Measurements from ENCODE around the gene PMM1. TPM values are rescaled to one million over a fixed set of nuclear protein-coding genes. Genes with fewer than 3 reads are reported as not detected.
A peak's percentile ranks its signal among the peaks of the same experiment; 100 is the strongest.

Gene PMM1
- total and polyA plus RNA-seq, 2 of the 13 experiments (the other 11 are each of a cell fraction or from before 2014, with no cell fraction given), result 17.8 to 95.6 TPM

DNA sequence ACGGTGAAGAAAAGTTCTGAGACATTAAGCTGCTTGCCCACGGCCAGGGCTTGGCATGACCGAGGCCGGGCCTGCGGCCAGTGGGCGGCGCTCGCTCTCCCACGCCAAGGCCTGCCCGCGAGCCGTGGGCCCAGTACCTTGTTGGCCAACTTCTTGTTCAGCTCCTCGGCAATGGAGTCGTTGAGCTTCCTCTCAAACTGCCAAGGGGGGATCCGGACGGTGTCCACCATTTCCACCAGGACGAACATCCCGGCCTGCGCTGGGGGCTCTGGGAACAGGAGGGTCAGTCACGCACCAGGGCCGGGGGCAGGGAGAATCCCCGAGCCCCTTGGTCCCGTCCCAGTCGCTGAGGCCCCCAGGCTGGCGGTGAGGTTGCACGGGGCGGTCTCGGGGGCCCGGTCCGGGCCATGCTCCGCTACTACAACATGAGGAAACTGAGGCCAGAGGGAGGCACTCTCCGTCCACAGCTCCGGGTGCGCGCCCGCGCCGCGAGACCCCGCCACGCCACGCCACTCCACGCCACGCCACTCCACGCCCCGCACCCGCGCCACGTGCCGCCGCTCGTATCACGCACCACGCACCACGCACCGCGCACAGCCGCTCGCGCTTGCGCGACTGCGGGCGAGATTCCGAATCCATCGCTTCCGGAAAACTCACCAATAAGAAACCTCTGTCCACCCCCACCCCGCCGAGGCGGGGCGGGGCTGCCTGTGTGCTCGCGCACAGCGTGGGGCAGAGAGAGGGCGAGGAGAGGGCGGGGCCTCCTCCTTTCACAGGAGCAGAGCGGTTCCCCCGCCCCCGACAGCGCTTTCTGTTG is 45.6 kb downstream of the PMM1 start, which contains the start of gene POLR3H (continued):
- TF ChIP-seq NFAT5 (CRISPR knock-in tag; IDR thresholded peaks at IDR 0.05) (no peak), MTERF4 (CRISPR knock-in tag; IDR thresholded peaks at IDR 0.05) (no peak; the same call in 1 of the 2 replicates), HNRNPLL (IDR thresholded peaks at IDR 0.05; ENCODE audit: low read depth, low read length, poor library complexity, severe bottlenecking) (peak; percentile 62), MEF2D (CRISPR knock-in tag; IDR thresholded peaks at IDR 0.05) (no peak), ZNF788 (CRISPR knock-in tag; IDR thresholded peaks at IDR 0.05; ENCODE audit: borderline replicate concordance) (no peak; the same call in 1 of the 2 replicates), RFX5 (IDR thresholded peaks at IDR 0.05; ENCODE audit: low read depth, low read length) (peak; percentile 72), SYNCRIP (IDR thresholded peaks at IDR 0.05; ENCODE audit: insufficient read depth, low read depth, low read length) (no peak), NR2F6 (IDR thresholded peaks at IDR 0.05) (no peak), NR2F6 (CRISPR knock-in tag; IDR thresholded peaks at IDR 0.05) (no peak), RARG (CRISPR knock-in tag; IDR thresholded peaks at IDR 0.05; ENCODE audit: low read depth) (no peak), ARNT (IDR thresholded peaks at IDR 0.05) (no peak), SP1 (IDR thresholded peaks at IDR 0.05) (no peak), SP1 (CRISPR knock-in tag; IDR thresholded peaks at IDR 0.05) (peak; percentile 65), RORA (CRISPR knock-in tag; IDR thresholded peaks at IDR 0.05) (no peak), ATAD3A (CRISPR knock-in tag; IDR thresholded peaks at IDR 0.05) (no peak), ZNF34 (CRISPR knock-in tag; IDR thresholded peaks at IDR 0.05; ENCODE audit: borderline replicate concordance) (no peak), ZC3H13 (CRISPR knock-in tag; IDR thresholded peaks at IDR 0.05) (0 out of 2 replicates have a peak, but pooled peaks have one; percentile 66), ZNF282 (IDR thresholded peaks at IDR 0.05; ENCODE audit: partially characterized antibody) (no peak), TRIM24 (CRISPR knock-in tag; IDR thresholded peaks at IDR 0.05) (no peak), ZBTB8A (CRISPR knock-in tag; IDR thresholded peaks at IDR 0.05; ENCODE audit: borderline replicate concordance, low read depth) (no peak), FOXK2 (IDR thresholded peaks at IDR 0.05) (peak; percentile 8; the same call in 1 of the 2 replicates), MBD4 (IDR thresholded peaks at IDR 0.05; ENCODE audit: borderline replicate concordance, low read length) (no peak)
- TF ChIP-seq, protein P1, sequence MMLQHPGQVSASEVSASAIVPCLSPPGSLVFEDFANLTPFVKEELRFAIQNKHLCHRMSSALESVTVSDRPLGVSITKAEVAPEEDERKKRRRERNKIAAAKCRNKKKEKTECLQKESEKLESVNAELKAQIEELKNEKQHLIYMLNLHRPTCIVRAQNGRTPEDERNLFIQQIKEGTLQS (CRISPR knock-in tag; IDR thresholded peaks at IDR 0.05), result no peak
- TF ChIP-seq, protein P2, sequence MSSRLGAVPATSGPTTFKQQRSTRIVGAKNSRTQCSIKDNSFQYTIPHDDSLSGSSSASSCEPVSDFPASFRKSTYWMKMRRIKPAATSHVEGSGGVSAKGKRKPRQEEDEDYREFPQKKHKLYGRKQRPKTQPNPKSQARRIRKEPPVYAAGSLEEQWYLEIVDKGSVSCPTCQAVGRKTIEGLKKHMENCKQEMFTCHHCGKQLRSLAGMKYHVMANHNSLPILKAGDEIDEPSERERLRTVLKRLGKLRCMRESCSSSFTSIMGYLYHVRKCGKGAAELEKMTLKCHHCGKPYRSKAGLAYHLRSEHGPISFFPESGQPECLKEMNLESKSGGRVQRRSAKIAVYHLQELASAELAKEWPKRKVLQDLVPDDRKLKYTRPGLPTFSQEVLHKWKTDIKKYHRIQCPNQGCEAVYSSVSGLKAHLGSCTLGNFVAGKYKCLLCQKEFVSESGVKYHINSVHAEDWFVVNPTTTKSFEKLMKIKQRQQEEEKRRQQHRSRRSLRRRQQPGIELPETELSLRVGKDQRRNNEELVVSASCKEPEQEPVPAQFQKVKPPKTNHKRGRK (CRISPR knock-in tag; IDR thresholded peaks at IDR 0.05), result no peak

All from HepG2 (cell line).